HepG2 (cell line): ENCODE data around the gene CARMIL1. TPM values are rescaled to one million over a fixed set of nuclear protein-coding genes. Genes with fewer than 3 reads are reported as not detected.

Experiments
- CC2D1A ChIP-seq: sonication (generic); formaldehyde crosslinking; IDR thresholded peaks from 2 replicates; pipeline ENCODE4 v1.8.1; 2023; ENCODE audit warnings: mild to moderate bottlenecking, missing genetic modification reagents
- ESRRA ChIP-seq: sonication (generic); formaldehyde crosslinking; IDR thresholded peaks from 2 replicates; pipeline ENCODE4 v1.5.1; 2020; ENCODE audit warnings: mild to moderate bottlenecking, low read depth, missing genetic modification reagents
- FOSL2 ChIP-seq: sonication (generic); formaldehyde crosslinking; IDR thresholded peaks from 2 replicates; pipeline ENCODE4 v1.4.0; 2020; ENCODE audit warnings: missing genetic modification reagents
- KDM6A ChIP-seq: IDR thresholded peaks from 2 replicates; pipeline ENCODE4 v1.6.1; 2016; ENCODE audit warnings: low read depth
- KIAA2018 ChIP-seq: sonication (generic); formaldehyde crosslinking; IDR thresholded peaks from 2 replicates; pipeline ENCODE4 v1.5.0; 2020; ENCODE audit warnings: mild to moderate bottlenecking, missing genetic modification reagents, borderline replicate concordance
- MEIS1 ChIP-seq: sonication (generic); formaldehyde crosslinking; IDR thresholded peaks from 2 replicates; pipeline ENCODE4 v1.9.0; 2021; ENCODE audit warnings: mild to moderate bottlenecking, missing genetic modification reagents, moderate library complexity, borderline replicate concordance
- NFKB2 ChIP-seq: sonication (generic); formaldehyde crosslinking; IDR thresholded peaks from 2 replicates; pipeline ENCODE4 v1.4.0; 2020; ENCODE audit warnings: missing genetic modification reagents, borderline replicate concordance
- NFYB ChIP-seq: sonication (generic); formaldehyde crosslinking; IDR thresholded peaks from 2 replicates; pipeline ENCODE4 v1.4.0; 2020; ENCODE audit warnings: missing genetic modification reagents
- POGZ ChIP-seq: sonication (generic); formaldehyde crosslinking; IDR thresholded peaks from 2 replicates; pipeline ENCODE4 v1.4.0; 2020; ENCODE audit warnings: mild to moderate bottlenecking, missing genetic modification reagents
- RFXANK ChIP-seq: IDR thresholded peaks from 2 replicates; pipeline ENCODE4 v1.6.1; 2016
- SMARCC2 ChIP-seq: fragments of 450-650 bp; IDR thresholded peaks from 2 replicates; pipeline ENCODE4 v1.6.1; 2017; ENCODE audit warnings: antibody characterized with exemption, mild to moderate bottlenecking
- SRSF1 ChIP-seq: fragments of 200-400 bp; formaldehyde crosslinking; optimal IDR thresholded peaks from 2 replicates; pipeline ENCODE3; 2017; ENCODE audit warnings: mild to moderate bottlenecking, low read depth, low read length, moderate library complexity
- ZBTB2 ChIP-seq: sonication (generic); formaldehyde crosslinking; IDR thresholded peaks from 2 replicates; pipeline ENCODE4 v1.8.0; 2022; ENCODE audit warnings: low read depth, missing genetic modification reagents
- ZNF256 ChIP-seq: sonication (generic); formaldehyde crosslinking; conservative IDR thresholded peaks from 2 replicates; pipeline ENCODE4 v1.4.0; 2020; ENCODE audit warnings: missing genetic modification reagents
- ZNF263 ChIP-seq: sonication (generic); formaldehyde crosslinking; IDR thresholded peaks from 2 replicates; pipeline ENCODE4 v1.4.0; 2020; ENCODE audit warnings: missing genetic modification reagents
- ZNF629 ChIP-seq: sonication (generic); formaldehyde crosslinking; conservative IDR thresholded peaks from 2 replicates; pipeline ENCODE4 v1.5.0; 2020; ENCODE audit warnings: missing genetic modification reagents
- ZNF770 ChIP-seq: sonication (generic); formaldehyde crosslinking; IDR thresholded peaks from 2 replicates; pipeline ENCODE4 v1.5.0; 2020; ENCODE audit warnings: mild to moderate bottlenecking, missing genetic modification reagents
- ZNF780A ChIP-seq: sonication (generic); formaldehyde crosslinking; IDR thresholded peaks from 2 replicates; pipeline ENCODE4 v1.8.0; 2022; ENCODE audit warnings: mild to moderate bottlenecking, missing genetic modification reagents, moderate library complexity
- polyA plus RNA-seq, 8 experiments: library from polyadenylated mRNA; depleted of rRNA in 3 of 8; stranded (reverse) in 7 of 8; unstranded in 1 of 8; fragments of >200 nt; fragmentation: Illumina TruSeq in 4 of 8; extraction: Trizol in 4 of 8; gene quantifications; 2 replicates each; pipeline versions ENCODE4 v1.2.1 to v1.2.3, GENCODE V29; 2011 to 2016; ENCODE audit warnings: low read depth in 4 of 8, missing spikeins in 1 of 8, mixed read lengths in 1 of 8; ENCODE audit not compliant: insufficient read depth in 1 of 8
- total RNA-seq, 5 experiments: library from RNA; depleted of rRNA; stranded (reverse); fragments of >200 nt; fragmentation: Illumina TruSeq; extraction: Trizol; gene quantifications; 2 replicates each; pipeline ENCODE4 v1.2.3, GENCODE V29; 2016; ENCODE audit warnings: low read depth in 1 of 5

CARMIL1 gene
- total and polyA plus RNA-seq, 2 of the 13 experiments (the other 11 are each of a cell fraction or from before 2014, with no cell fraction given) = 1.8 to 2.6 TPM

- TF ChIP-seq KIAA2018 (CRISPR knock-in tag) (no peak), RFXANK (CRISPR knock-in tag) (no peak), ESRRA (CRISPR knock-in tag) (no peak), SMARCC2 (no peak), KDM6A (CRISPR knock-in tag) (no peak), CC2D1A (no peak), POGZ (CRISPR knock-in tag) (0 out of 2 replicates have a peak, but pooled peaks have one; percentile 33), NFKB2 (CRISPR knock-in tag) (peak; percentile 74; the same call in 1 of the 2 replicates), MEIS1 (CRISPR knock-in tag) (no peak), ZBTB2 (peak; percentile 42; the same call in 1 of the 2 replicates), FOSL2 (CRISPR knock-in tag) (no peak), ZNF780A (CRISPR knock-in tag) (no peak), NFYB (CRISPR knock-in tag) (no peak), SRSF1 (peak; percentile 59), ZNF256 (CRISPR knock-in tag) (peak; percentile 80; the same call in 1 of the 2 replicates), ZNF263 (CRISPR knock-in tag) (peak; percentile 56; the same call in 1 of the 2 replicates), ZNF629 (CRISPR knock-in tag) (no peak), ZNF770 (CRISPR knock-in tag) (peak; percentile 94)
These were observed at the start of gene CARMIL1 (continued) for GRCh38 chr6:25278914-25279747.
